ENCODE measurements around the gene GBA2. TPM values are rescaled to one million over a fixed set of nuclear protein-coding genes. Genes with fewer than 3 reads are reported as not detected.
A peak's percentile ranks its signal among the peaks of the same experiment; 100 is the strongest.

GBA2 gene
- total RNA-seq, 1 donor from 2014 or later, result 161 TPM

- no peak for DNase-seq (ENCODE audit: low spot score)
Observed at GRCh38 chr9:35717132-35717870, 31.7 kb downstream of the GBA2 start.

GRCh38 chr9:35716230-35716629 lies 32.8 kb downstream of the GBA2 start:
- no peak for DNase-seq (ENCODE audit: low spot score)

- DNase-seq (ENCODE audit: low spot score), result no peak
Observed at GRCh38 chr9:35714579-35715252, 34.3 kb downstream of the GBA2 start.

GRCh38 chr9:35714123-35714522 lies 34.9 kb downstream of the GBA2 start:
- no peak for DNase-seq (ENCODE audit: low spot score)

GRCh38 chr9:35713578-35713977 lies 35.5 kb downstream of the GBA2 start:
- no peak for DNase-seq (ENCODE audit: low spot score)

GRCh38 chr9:35712762-35713400 lies 36.1 kb downstream of the GBA2 start:
- no peak for DNase-seq (ENCODE audit: low spot score)

DNA sequence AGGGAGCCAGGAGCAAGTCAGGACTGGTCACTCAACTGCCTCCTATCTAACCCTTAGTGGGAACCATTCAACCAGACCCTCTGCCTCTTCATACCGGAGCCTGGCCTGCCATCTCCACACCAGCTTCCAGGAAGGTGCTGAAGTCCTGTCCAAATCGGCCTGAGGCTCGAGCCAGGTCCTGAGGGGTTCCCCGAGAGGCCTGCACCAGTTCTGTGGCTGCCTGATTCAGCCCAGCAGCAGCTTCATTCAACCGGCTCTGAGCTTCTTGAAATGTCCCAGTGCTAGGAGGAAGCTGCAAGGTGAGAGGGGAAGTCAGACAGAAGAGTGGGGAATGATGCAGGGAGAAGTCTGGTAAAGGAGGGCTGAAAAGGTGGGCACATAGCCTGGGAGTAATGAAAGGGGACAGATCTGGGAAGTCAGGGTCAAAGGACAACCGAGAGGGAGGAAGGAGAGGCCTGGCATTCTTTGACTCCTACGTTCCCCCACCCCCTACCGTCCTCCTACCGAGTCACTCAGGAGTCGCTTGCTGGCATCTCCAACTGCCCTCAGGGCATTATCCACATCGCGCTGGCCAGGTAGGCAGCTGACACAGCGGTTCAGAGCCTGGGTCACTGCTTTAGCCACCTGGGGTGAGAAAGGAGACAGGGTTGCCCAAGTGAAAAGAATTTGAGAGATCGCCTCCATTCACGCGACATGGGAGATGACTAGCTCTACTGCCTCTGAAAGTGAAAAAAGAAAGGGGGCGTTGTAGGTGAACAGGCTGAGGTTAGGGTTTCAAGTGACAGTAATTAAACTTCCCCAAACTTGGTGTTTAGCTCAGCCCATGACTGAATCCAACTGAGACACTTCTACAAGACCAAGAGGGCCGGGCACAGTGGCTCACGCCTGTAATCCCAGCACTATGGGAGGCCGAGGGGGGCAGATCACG lies 37.3 kb downstream of the GBA2 start:
- DNase-seq (ENCODE audit: low spot score), result no peak

- no peak for DNase-seq (ENCODE audit: low spot score)
Observed at GRCh38 chr9:35710818-35711500, 38.1 kb downstream of the GBA2 start.

GRCh38 chr9:35708146-35708545 lies 40.9 kb downstream of the GBA2 start:
- DNase-seq (ENCODE audit: low spot score), result no peak

DNA sequence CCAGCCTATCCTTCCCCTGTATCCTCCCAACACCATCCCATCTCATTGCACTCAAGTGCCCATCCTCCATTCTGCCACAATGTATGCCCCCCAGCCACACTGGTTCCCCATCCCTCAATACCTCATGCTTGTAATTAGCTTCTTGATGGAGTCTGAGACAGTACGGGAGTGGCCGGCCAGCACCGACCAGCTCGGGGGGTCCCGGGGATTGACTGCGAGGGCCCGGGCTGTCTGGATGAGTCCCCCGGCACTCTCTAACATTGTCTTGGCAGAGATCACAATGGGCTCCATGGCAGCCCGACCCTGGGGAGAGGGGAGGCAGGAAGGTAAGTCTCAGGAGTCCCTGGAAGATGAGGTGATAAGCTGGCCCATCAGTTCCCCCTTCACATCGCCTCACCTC lies 42.1 kb downstream of the GBA2 start:
- no peak for DNase-seq (ENCODE audit: low spot score)

GRCh38 chr9:35705836-35706430 lies 43.1 kb downstream of the GBA2 start:
- DNase-seq (ENCODE audit: low spot score), result no peak

DNA sequence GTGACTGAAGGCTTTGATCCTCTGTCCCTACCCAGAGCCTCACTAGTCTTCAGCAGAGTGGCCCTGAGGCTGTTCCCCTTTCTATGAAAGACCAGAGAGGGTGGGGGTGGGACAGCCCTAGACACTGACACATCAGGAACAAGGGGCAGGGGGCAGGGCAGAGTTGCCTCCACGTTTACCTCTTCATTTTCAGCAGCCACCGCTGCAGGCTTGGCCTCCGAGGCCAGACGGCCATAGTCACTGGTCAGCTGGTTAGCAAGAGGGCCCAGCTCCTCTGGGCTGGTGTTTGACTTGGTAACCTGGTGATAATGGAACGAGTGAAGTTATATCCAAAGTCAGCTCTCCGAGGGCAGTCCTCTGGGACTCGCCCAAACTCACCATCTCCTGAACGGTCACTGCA lies 43.7 kb downstream of the GBA2 start:
- no peak for DNase-seq (ENCODE audit: low spot score)

DNA sequence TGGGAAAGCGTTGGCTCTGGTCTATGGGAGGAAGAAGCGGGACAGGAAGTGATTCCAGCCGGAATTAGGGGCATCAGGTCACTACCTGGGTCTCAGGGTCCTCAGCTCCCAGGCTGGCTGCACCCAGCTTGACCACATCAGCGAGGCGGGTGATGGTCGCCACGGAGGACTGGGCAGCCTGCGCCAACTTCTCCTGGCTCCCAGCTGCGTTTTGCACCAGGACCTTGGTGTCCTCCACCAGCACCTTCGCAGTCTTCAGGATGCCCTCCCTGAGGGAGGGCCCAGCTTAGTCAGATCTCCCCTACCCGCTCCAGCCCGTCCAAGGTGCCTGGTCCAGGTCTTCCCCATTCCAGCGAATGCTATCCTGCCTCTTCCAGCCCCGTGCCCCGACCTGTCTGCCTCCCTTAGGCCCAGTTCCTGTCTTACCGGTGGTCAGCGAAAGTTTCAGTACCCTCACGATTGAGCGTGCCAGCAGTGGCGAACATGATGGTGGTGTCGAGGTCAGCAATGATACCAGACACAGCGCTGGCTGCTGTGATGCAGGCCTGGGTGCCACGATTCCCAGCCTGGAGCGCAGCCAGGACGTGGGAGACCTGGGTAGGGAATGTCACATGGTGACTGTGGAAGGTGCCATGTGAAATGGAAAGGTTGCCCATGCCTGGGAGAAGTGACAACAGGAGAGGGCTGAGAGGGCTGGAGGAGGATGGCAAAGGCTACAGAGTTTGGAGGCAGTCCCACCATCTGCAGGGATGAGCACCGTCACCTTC lies 44.9 kb downstream of the GBA2 start:
- no peak for DNase-seq (ENCODE audit: low spot score)

DNA sequence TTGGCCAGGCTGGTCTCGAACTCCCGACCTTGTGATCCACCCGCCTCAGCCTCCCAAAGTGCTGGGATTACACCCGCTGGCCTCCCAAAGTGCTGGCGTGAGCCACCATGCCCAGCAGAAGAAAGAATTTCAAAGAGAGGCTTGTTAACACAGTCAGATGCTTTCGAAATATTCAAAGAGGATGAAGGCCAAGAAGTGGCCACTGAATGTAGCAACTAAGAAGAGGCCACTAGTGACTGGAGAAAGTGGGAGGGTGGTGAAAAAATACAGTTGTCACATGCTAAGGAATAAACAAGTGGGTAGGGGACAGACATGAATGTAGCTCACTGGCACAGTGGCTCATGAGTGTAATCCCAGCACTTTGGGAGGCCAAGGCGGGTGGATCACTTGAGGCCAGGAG lies 46.3 kb downstream of the GBA2 start:
- DNase-seq (ENCODE audit: low spot score), result no peak

DNA sequence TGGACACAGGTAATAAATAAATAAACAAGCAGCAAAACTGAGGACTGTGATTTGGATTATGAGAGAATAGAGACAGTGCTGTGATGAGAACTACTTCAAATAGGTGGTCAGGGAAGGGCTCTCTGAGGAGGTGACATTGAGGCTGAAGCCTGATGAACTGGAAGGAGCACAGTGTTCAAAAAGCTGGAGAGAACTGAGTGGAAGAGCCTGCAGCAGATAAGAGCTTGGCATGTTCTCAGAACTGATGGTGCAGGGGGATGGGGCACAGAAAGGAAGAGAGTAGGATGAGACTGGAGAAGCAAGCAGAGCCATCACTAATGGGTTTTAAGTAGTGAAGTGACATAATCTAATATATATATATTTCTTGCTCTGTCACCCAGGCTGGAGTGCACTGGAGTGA lies 48.1 kb downstream of the GBA2 start:
- DNase-seq (ENCODE audit: low spot score), result no peak

DNA sequence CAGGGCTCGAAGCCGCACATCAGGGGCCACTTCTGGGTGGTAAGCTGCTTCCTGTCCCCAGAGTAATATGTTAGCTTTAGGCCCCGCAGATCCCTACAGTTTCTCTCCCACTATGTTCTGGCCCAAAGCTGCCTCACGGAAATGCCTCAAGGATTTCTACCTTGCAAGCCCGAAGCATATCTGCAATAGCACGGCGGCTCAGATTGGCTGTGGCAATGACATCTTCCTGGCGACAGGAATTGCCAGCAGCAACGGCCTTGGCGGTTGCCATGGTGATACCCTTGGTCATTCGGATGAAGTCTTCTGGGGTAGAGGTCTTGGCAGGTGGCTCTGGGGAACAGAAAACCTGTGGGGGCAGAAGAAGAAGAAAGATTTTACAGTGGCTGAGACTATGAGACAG lies 49.0 kb downstream of the GBA2 start:
- no peak for DNase-seq (ENCODE audit: low spot score)

DNA sequence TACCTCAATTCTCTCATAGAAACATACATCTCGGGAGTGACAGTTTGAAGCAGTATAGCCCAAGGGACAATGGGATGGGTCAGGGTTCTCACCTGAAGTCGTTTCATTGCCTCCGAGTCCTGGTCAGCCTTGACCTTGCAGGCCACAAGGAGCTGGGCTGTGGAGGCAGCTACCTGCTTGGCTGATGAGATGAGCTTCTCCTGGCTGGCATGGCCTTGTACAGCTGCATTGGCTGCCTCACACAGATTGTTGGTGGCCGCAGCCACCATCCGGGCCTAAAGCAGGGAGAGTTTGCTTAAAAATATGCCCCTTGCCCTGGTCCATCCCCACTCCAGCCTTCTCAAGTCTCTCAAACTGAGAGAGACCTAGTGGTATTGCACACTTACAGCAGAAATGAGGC lies 50.8 kb downstream of the GBA2 start:
- DNase-seq (ENCODE audit: low spot score), result no peak

DNA sequence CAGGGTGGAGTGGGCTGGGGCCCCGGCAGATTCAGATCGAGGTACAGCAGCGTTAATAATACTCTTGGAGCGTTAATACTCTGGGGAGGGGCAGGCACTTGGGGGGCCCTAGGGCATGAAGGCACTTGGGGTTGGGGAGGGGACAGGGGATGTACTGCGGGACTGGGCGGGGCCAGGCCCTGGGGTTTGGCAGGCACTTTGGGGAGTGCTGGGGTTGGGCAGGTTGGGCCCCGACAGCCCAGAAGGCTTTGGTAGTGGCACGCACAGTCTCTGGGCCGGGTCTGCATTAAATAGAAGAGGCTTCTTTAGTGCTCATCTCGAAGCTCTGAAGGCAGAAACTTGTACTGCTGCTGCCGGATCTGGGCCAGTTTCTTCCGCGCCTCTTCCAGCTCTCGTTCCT lies 51.5 kb downstream of the GBA2 start:
- no peak for DNase-seq (ENCODE audit: low spot score)

DNA sequence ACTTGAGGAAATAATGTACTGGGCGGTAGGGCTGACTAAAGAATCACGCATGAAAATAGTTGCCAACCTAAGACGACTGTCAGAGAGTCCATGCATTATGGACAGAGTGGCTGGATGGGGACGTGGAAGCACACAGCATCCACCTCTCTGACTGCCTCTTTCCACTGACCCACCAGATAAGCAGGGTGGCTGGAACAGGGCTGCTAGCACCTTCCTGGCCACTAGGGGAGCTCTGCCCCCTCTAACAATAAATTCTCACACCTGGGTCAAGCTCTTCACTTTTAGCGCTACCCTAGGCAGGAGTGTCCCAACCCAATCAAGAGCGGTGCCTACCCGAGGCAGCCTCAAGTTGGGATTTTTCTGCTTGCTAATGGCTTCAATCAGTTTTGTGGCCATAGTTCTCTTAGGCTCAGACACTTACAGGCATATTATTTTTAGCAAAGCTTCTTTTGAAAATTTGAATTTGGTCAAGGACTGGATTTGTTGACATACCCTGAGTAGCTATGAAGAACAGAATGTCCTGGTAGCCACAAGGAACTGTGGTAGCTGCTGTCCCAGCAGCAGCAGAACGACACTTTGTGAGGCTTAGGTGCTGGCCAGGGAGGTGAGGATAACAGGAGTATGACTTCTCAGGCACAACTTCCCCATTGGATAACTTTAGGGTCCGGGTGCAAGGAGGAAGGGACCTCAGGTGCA lies 52.4 kb downstream of the GBA2 start:
- peak; percentile 60 for DNase-seq (ENCODE audit: low spot score)

Data from mucosa of gallbladder (tissue), 1 donor.